HCT116 (cell line): ENCODE measurements around the gene INPP5B.

ENCODE experiments used
- ATF3 ChIP-seq: IDR thresholded peaks from 2 replicates; pipeline ENCODE4 v1.6.1; 2012
- CEBPB ChIP-seq: IDR thresholded peaks from 2 replicates; pipeline ENCODE4 v1.6.1; 2012; ENCODE audit warnings: low read depth
- CTCF ChIP-seq, 3 experiments: fragments of 200-600 bp in 1 of 3; sonication (generic) in 1 of 3; IDR thresholded peaks in 2 of 3; conservative IDR thresholded peaks in 1 of 3; 2 replicates each; pipeline ENCODE4 v1.5.1; 2012 to 2017; ENCODE audit warnings: low read depth in 2 of 3, low read length in 2 of 3, antibody characterized with exemption in 1 of 3, borderline replicate concordance in 1 of 3, control low read depth in 1 of 3, mild to moderate bottlenecking in 1 of 3, mixed read lengths in 1 of 3, mixed run types in 1 of 3, moderate library complexity in 1 of 3; ENCODE audit not compliant: insufficient read depth in 1 of 3
- EZH2 ChIP-seq: fragments of 200-600 bp; sonication (generic); IDR thresholded peaks from 2 replicates; pipeline ENCODE4 v1.6.1; 2017; ENCODE audit warnings: antibody characterized with exemption, mixed run types
- JUND ChIP-seq: IDR thresholded peaks from 2 replicates; pipeline ENCODE4 v1.6.1; 2012
- MAX ChIP-seq: IDR thresholded peaks from 2 replicates; pipeline ENCODE4 v1.6.1; 2012
- POLR2A ChIP-seq: IDR thresholded peaks from 2 replicates; pipeline ENCODE4 v1.7.0; 2011; ENCODE audit warnings: borderline replicate concordance; ENCODE audit not compliant: insufficient read depth, insufficient read length; ENCODE audit errors: extremely low read depth
- RAD21 ChIP-seq: IDR thresholded peaks from 2 replicates; pipeline ENCODE4 v1.6.1; 2012; ENCODE audit warnings: low read depth, mild to moderate bottlenecking
- SIN3A ChIP-seq: IDR thresholded peaks from 2 replicates; pipeline ENCODE4 v1.6.1; 2012; ENCODE audit warnings: low read depth
- ZBTB33 ChIP-seq: IDR thresholded peaks from 2 replicates; pipeline ENCODE4 v1.6.1; 2011; ENCODE audit warnings: mild to moderate bottlenecking, low read length, moderate library complexity; ENCODE audit not compliant: insufficient replicate concordance; ENCODE audit errors: extremely low read depth
- ZNF274 ChIP-seq: fragments of 200-500 bp; sonication (Bioruptor generic); IDR thresholded peaks from 2 replicates; pipeline ENCODE4 v1.6.1; 2014; ENCODE audit warnings: mild to moderate bottlenecking, low read depth, low read length, inconsistent platforms

- TF ChIP-seq SIN3A (no peak), CEBPB (no peak), RAD21 (no peak), ZNF274 (no peak), CTCF (IDR thresholded peaks at IDR 0.05 in 2 of 3, conservative IDR thresholded peaks at IDR 0.05 in 1 of 3; ENCODE audit: borderline replicate concordance in 1 of 3, insufficient read depth in 1 of 3, low read depth in 2 of 3, low read length in 2 of 3) (no peak), EZH2 (no peak), POLR2A (no peak), ATF3 (no peak), ZBTB33 (no peak), JUND (no peak), MAX (no peak)
Observed at GRCh38 chr1:37845049-37845646, 101.7 kb downstream of the INPP5B start.
